SK-N-SH (cell line): ENCODE data around the gene LONP2. TPM values are rescaled to one million over a fixed set of nuclear protein-coding genes. Genes with fewer than 3 reads are reported as not detected.

Experiments
- CTCF ChIA-PET: fragments of 300-600, 350-600 bp; formaldehyde crosslinking; extraction: SDS; loops from one replicate; lab custom pipeline; 2021; lab: Yijun Ruan, JAX
- POLR2A ChIA-PET: fragments of 350-600 bp; sonication (Branson Sonifier 250); formaldehyde crosslinking; extraction: SDS; loops from one replicate; lab custom pipeline; 2020; ENCODE audit warnings: antibody characterized with exemption, inconsistent platforms; lab: Yijun Ruan, JAX
- DNase-seq: peaks from one replicate; pipeline ENCODE4 v3.0.0; 2012
- H2AFZ ChIP-seq: fragments of 200-600 bp; sonication (generic); 2 replicates; pipeline ENCODE4 v1.8.1; 2016; ENCODE audit warnings: antibody characterized with exemption, mild to moderate bottlenecking, low read depth
- H3F3A ChIP-seq: fragments of 200-600 bp; sonication (generic); replicated peaks from 2 replicates; pipeline ENCODE3; 2016; ENCODE audit warnings: antibody characterized with exemption, mild to moderate bottlenecking; ENCODE audit not compliant: insufficient read depth
- H3K27ac ChIP-seq, 2 experiments: fragments of 200-500 bp in 1 of 2; fragments of 200-600 bp in 1 of 2; sonication (Bioruptor generic) in 1 of 2; sonication (generic), shearing (Covaris generic) in 1 of 2; 2 replicates each; pipeline versions ENCODE4 v1.5.1 to v1.6.1; 2014 to 2016; ENCODE audit warnings: low read depth in 2 of 2, inconsistent platforms in 1 of 2, low read length in 1 of 2, mild to moderate bottlenecking in 1 of 2, mixed read lengths in 1 of 2
- H3K27me3 ChIP-seq: fragments of 200-600 bp; sonication (generic), shearing (Covaris generic); 2 replicates; pipeline ENCODE4 v1.6.1; 2016; ENCODE audit warnings: mixed run types; ENCODE audit not compliant: insufficient read depth
- H3K36me3 ChIP-seq, 2 experiments: fragments of 200-500 bp in 1 of 2; fragments of 200-600 bp in 1 of 2; sonication (Bioruptor generic) in 1 of 2; sonication (generic) in 1 of 2; replicated peaks in 1 of 2; 2 replicates each; pipeline versions ENCODE3 to v1.5.1; 2014 to 2016; ENCODE audit warnings: low read length in 1 of 2, mild to moderate bottlenecking in 1 of 2; ENCODE audit not compliant: insufficient read depth in 2 of 2, control insufficient read depth in 1 of 2
- H3K4me1 ChIP-seq, 2 experiments: fragments of 200-500 bp in 1 of 2; fragments of 200-600 bp in 1 of 2; sonication (Bioruptor generic) in 1 of 2; sonication (generic), shearing (Covaris generic) in 1 of 2; 2 replicates each; pipeline versions ENCODE4 v1.5.1 to v1.6.1; 2014 to 2016; ENCODE audit warnings: low read depth in 1 of 2, low read length in 1 of 2, mixed run types in 1 of 2; ENCODE audit not compliant: insufficient read depth in 2 of 2, control insufficient read depth in 1 of 2
- H3K4me2 ChIP-seq: fragments of 200-600 bp; sonication (generic), shearing (Covaris generic); 2 replicates; pipeline ENCODE4 v1.6.1; 2017; ENCODE audit warnings: mixed run types
- H3K4me3 ChIP-seq, 2 experiments: fragments of 200-500 bp in 1 of 2; fragments of 200-600 bp in 1 of 2; sonication (Bioruptor generic) in 1 of 2; sonication (generic), shearing (Covaris generic) in 1 of 2; 2 replicates each; pipeline versions ENCODE4 v1.5.1 to v1.8.1; 2014 to 2016; ENCODE audit warnings: low read depth in 2 of 2, inconsistent platforms in 1 of 2, low read length in 1 of 2, mild to moderate bottlenecking in 1 of 2, mixed read lengths in 1 of 2, moderate library complexity in 1 of 2
- H3K79me2 ChIP-seq: fragments of 200-600 bp; sonication (generic); 2 replicates; pipeline ENCODE4 v1.8.1; 2017; ENCODE audit warnings: mild to moderate bottlenecking; ENCODE audit not compliant: insufficient read depth
- H3K9ac ChIP-seq: fragments of 200-600 bp; sonication (generic); 2 replicates; pipeline ENCODE4 v1.6.1; 2017; ENCODE audit warnings: mixed run types
- H3K9me2 ChIP-seq: fragments of 200-600 bp; sonication (generic); 2 replicates; pipeline ENCODE4 v1.6.1; 2017; ENCODE audit warnings: mixed run types
- H3K9me3 ChIP-seq: fragments of 200-600 bp; sonication (generic); 2 replicates; pipeline ENCODE4 v1.6.1; 2017; ENCODE audit warnings: mixed run types, mild to moderate bottlenecking, moderate library complexity
- H4K20me1 ChIP-seq: fragments of 200-600 bp; sonication (generic); 2 replicates; pipeline ENCODE4 v1.6.1; 2017; ENCODE audit warnings: mild to moderate bottlenecking, mixed run types; ENCODE audit not compliant: insufficient read depth
- ELF1 ChIP-seq: IDR thresholded peaks from 2 replicates; pipeline ENCODE4 v1.4.0; 2012
- EZH2phosphoT487 ChIP-seq: fragments of 200-600 bp; sonication (generic); IDR thresholded peaks from 2 replicates; pipeline ENCODE4 v1.6.1; 2017; ENCODE audit warnings: low read depth, mixed run types, mild to moderate bottlenecking, antibody characterized with exemption, moderate library complexity, borderline replicate concordance
- FOSL2 ChIP-seq: IDR thresholded peaks from 2 replicates; pipeline ENCODE4 v1.4.0; 2012; ENCODE audit warnings: low read depth, mild to moderate bottlenecking, moderate library complexity, borderline replicate concordance
- FOXJ3 ChIP-seq: sonication (generic); formaldehyde crosslinking; IDR thresholded peaks from 2 replicates; pipeline ENCODE4 v1.5.1; 2020; ENCODE audit warnings: mild to moderate bottlenecking, missing genetic modification reagents
- FOXM1 ChIP-seq: IDR thresholded peaks from 2 replicates; pipeline ENCODE4 v1.4.0; 2012; ENCODE audit warnings: low read depth, mild to moderate bottlenecking
- GABPA ChIP-seq: IDR thresholded peaks from 2 replicates; pipeline ENCODE4 v1.4.0; 2012; ENCODE audit warnings: low read depth, mild to moderate bottlenecking
- JUND ChIP-seq: IDR thresholded peaks from 2 replicates; pipeline ENCODE4 v1.4.0; 2012
- MXI1 ChIP-seq: IDR thresholded peaks from 2 replicates; pipeline ENCODE4 v1.6.1; 2012; ENCODE audit warnings: mild to moderate bottlenecking, low read depth, low read length, improper control_type of control experiment
- RAD21 ChIP-seq: IDR thresholded peaks from 2 replicates; pipeline ENCODE4 v1.6.1; 2012; ENCODE audit warnings: mild to moderate bottlenecking, low read length
- RCOR1 ChIP-seq: fragments of 150-350 bp; IDR thresholded peaks from 2 replicates; pipeline ENCODE4 v1.6.1; 2017; ENCODE audit warnings: antibody characterized with exemption, low read length
- RXRA ChIP-seq: IDR thresholded peaks from 2 replicates; pipeline ENCODE4 v1.4.0; 2012; ENCODE audit warnings: low read depth, mild to moderate bottlenecking, borderline replicate concordance
- WGBS: methylation state at CpG from one replicate; pipeline ENCODE4 v1.1.6; 2017; ENCODE audit warnings: low lambda C conversion rate; 5-methylcytosine and 5-hydroxymethylcytosine counted together
- polyA plus RNA-seq, 3 experiments: library from polyadenylated mRNA; depleted of rRNA; stranded (reverse); fragments of >200 nt; gene quantifications; 2 replicates each; pipeline ENCODE4 v1.2.3, GENCODE V29; 2012
- TF ChIP-seq, protein P1 (sequence below): fragments of 150-350 bp; IDR thresholded peaks from 2 replicates; pipeline ENCODE4 v1.6.1; 2016; ENCODE audit warnings: mild to moderate bottlenecking, low read depth, low read length
- TF ChIP-seq, protein P2 (sequence below): IDR thresholded peaks from 2 replicates; pipeline ENCODE4 v1.4.0; 2012; ENCODE audit warnings: low read depth
- TF ChIP-seq, protein P3 (sequence below): IDR thresholded peaks from 2 replicates; pipeline ENCODE4 v1.4.0; 2012; ENCODE audit warnings: low read depth, borderline replicate concordance
- TF ChIP-seq, protein P4 (sequence below): fragments of 150-350 bp; IDR thresholded peaks from 2 replicates; pipeline ENCODE4 v1.6.1; 2017; ENCODE audit warnings: antibody characterized with exemption, low read length, low read depth, borderline replicate concordance

The LONP2 gene
- polyA plus RNA-seq, 1 of the 3 experiments (the other 2 are of a cell fraction): 22.4 TPM

DNA sequence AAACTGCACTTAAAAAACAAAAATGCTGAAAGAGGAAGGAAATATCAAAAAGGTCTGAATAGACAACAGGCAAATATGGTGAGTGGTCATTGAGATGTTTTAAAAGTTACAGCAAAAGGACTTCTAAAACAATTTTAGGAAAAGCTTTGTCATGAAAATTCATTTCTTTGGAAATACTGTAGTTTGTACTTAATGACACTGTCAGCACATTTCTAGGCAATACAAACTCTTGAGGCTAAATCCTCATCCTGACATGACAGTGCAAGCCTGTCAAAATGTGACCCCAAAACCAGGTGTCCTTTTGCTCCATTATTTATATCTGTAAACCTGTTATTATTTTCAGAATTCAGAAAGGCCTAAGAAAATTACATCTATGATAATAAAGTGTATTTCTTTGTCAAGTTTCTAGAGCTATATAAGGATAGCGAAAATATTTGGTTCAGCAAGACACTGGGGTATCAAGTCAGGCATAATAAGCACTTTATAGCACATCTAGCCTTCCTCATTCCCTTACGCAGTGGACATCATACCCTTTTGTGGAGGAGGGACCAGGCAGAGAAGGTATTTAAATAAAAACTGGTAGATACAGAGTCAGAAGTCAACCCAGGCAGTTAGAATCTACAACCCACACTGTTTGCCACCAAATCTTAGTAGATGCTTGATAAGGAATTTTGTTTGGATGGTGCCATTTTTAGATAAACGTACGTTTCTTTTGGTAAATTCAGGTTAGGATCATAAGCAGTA, 112.7 kb downstream of the LONP2 start:
- no peak overlapping the region for H3K4me2 ChIP-seq
- WGBS: 93% methylated on average over 4 of the region's 4 CpGs
- peaks cover 3% of the 10 kb centered on the region for H3F3A ChIP-seq
- no peaks in the 10 kb centered on the region for H3K27me3 ChIP-seq
- peaks cover 33 to 45% of the 10 kb centered on the region in 2 experiments for H3K36me3 ChIP-seq
- no peak for DNase-seq
- ChIA-PET POLR2A (no interaction called here), CTCF (interaction anchor here (1.3 to 2.3 kb wide), 4 partner anchors 11 to 273 kb away, joined by 3 to 9 read pairs (median 6); no protein-coding TSS in a partner anchor)
- peaks cover 0 to 3% of the 10 kb centered on the region in 2 experiments; a peak in 2 of 4 replicates for H3K4me1 ChIP-seq
- peaks cover 57% of the 10 kb centered on the region for H4K20me1 ChIP-seq
- peaks cover 81% of the 10 kb centered on the region for H3K79me2 ChIP-seq
- H3K4me3 ChIP-seq: no peak overlapping the region
- H3K9me3 ChIP-seq: no peaks in the 10 kb centered on the region
- no peak overlapping the region for H3K9ac ChIP-seq
- TF ChIP-seq ELF1 (no peak), RAD21 (no peak), RXRA (no peak), RCOR1 (no peak), FOXJ3 (no peak), EZH2phosphoT487 (no peak), FOXM1 (no peak)
- no peak overlapping the region for H3K27ac ChIP-seq
- H2AFZ ChIP-seq: no peak overlapping the region
- no peaks in the 10 kb centered on the region for H3K9me2 ChIP-seq

DNA sequence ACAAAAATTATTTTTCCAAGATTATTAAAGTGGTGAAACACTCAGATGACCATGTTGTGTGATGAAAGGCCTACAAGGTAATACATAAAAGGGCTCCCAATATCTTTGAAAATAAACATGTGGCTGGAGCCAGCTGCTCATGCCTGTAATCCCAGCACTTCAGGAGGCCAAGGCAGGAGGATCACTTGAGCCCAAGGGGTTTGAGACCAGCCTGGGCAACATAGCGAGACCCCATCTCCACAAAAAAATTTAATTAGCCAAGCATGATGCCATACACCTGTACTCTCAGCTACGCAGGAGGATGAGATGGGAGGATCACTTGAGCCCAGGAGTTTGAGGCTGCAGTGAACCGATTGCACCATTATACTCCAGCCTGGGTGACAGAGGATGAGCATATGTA, 114.3 kb downstream of the LONP2 start:
- peaks cover 72% of the 10 kb centered on the region for H4K20me1 ChIP-seq
- H3K4me1 ChIP-seq: peaks cover 0 to 3% of the 10 kb centered on the region in 2 experiments; a peak in 2 of 4 replicates
- H3K79me2 ChIP-seq: peaks cover 88% of the 10 kb centered on the region
- H3K9ac ChIP-seq: no peak overlapping the region
- TF ChIP-seq, protein P1, sequence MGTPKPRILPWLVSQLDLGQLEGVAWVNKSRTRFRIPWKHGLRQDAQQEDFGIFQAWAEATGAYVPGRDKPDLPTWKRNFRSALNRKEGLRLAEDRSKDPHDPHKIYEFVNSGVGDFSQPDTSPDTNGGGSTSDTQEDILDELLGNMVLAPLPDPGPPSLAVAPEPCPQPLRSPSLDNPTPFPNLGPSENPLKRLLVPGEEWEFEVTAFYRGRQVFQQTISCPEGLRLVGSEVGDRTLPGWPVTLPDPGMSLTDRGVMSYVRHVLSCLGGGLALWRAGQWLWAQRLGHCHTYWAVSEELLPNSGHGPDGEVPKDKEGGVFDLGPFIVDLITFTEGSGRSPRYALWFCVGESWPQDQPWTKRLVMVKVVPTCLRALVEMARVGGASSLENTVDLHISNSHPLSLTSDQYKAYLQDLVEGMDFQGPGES: no peak
- TF ChIP-seq, protein P2, sequence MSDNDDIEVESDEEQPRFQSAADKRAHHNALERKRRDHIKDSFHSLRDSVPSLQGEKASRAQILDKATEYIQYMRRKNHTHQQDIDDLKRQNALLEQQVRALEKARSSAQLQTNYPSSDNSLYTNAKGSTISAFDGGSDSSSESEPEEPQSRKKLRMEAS: no peak
- no peak for TF ChIP-seq GABPA
- ChIA-PET POLR2A (no interaction called here), CTCF (no interaction called here)
- no peak for DNase-seq
- peaks cover 3% of the 10 kb centered on the region for H3F3A ChIP-seq
- H3K36me3 ChIP-seq: peaks cover 28 to 37% of the 10 kb centered on the region in 2 experiments
- H3K4me3 ChIP-seq: no peak overlapping the region
- H3K4me2 ChIP-seq: no peak overlapping the region
- no peaks in the 10 kb centered on the region for H3K9me3 ChIP-seq
- no peak overlapping the region for H3K27ac ChIP-seq
- no peaks in the 10 kb centered on the region for H3K9me2 ChIP-seq
- 100% methylated on average over 3 of the region's 3 CpGs for WGBS
- no peaks in the 10 kb centered on the region for H3K27me3 ChIP-seq
- no peak overlapping the region for H2AFZ ChIP-seq

DNA sequence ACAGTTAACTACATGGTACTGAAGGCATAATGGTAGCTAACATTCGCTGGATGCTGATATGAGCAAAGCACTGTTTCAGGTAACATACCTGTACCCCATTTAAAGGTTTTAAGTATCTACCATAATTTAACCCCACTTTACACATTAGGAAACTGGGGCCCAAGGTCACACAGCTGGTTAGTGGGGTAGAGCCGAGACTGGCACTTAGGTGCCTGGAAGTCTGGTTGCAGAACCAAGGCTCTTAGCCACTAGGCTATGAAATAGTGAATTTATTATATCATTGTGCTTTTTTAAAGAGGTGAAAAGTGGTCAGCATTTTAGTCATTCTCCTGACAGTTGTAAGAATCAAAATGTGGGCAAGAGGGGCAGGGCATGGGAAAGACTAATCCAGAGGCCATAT, 115.9 kb downstream of the LONP2 start:
- Histone ChIP-seq H3K27ac (no peak overlapping the region), H2AFZ (no peak overlapping the region), H3K36me3 (peaks cover 28 to 35% of the 10 kb centered on the region in 2 experiments), H3K4me2 (no peak overlapping the region), H3K4me3 (no peak overlapping the region), H3K27me3 (no peaks in the 10 kb centered on the region), H3K9me3 (no peaks in the 10 kb centered on the region), H3K9ac (no peak overlapping the region), H3K4me1 (peaks cover 4 to 6% of the 10 kb centered on the region in 2 experiments; a peak in 2 of 4 replicates), H3K9me2 (no peaks in the 10 kb centered on the region), H4K20me1 (peaks cover 85% of the 10 kb centered on the region), H3F3A (peaks cover 9% of the 10 kb centered on the region), H3K79me2 (peaks cover 95% of the 10 kb centered on the region)
- DNase-seq: no peak
- ChIA-PET CTCF (interaction anchor here (1.1 to 2.0 kb wide), 2 partner anchors 9 to 263 kb away, joined by 3 to 11 read pairs; no protein-coding TSS in a partner anchor), POLR2A (no interaction called here)
- 93% methylated on average over 2 of the region's 2 CpGs for WGBS
- TF ChIP-seq, protein P3, sequence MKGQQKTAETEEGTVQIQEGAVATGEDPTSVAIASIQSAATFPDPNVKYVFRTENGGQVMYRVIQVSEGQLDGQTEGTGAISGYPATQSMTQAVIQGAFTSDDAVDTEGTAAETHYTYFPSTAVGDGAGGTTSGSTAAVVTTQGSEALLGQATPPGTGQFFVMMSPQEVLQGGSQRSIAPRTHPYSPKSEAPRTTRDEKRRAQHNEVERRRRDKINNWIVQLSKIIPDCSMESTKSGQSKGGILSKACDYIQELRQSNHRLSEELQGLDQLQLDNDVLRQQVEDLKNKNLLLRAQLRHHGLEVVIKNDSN: no peak
- TF ChIP-seq FOSL2 (no peak), MXI1 (no peak), JUND (no peak), FOXM1 (no peak)
- TF ChIP-seq, protein P4, sequence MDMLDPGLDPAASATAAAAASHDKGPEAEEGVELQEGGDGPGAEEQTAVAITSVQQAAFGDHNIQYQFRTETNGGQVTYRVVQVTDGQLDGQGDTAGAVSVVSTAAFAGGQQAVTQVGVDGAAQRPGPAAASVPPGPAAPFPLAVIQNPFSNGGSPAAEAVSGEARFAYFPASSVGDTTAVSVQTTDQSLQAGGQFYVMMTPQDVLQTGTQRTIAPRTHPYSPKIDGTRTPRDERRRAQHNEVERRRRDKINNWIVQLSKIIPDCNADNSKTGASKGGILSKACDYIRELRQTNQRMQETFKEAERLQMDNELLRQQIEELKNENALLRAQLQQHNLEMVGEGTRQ: no peak
